Heart left ventricle (tissue), 13 donors: ENCODE measurements around the gene FXYD7.

Experiments
- CTCF ChIP-seq, 12 donors: fragments of 200-600 bp; sonication (generic) in 4 of 12; IDR thresholded peaks; one replicate each; pipeline versions ENCODE4 v1.5.0 to v1.8.0; 2018 to 2022; ENCODE audit warnings: antibody characterized with exemption in 12 of 12, mild to moderate bottlenecking in 5 of 12
- POLR2A ChIP-seq, 2 donors: fragments of 450-650 bp; IDR thresholded peaks; one replicate each; pipeline ENCODE4 v1.6.1; 2017; ENCODE audit warnings: antibody characterized with exemption in 2 of 2, mild to moderate bottlenecking in 2 of 2, moderate library complexity in 2 of 2
- donor health status: ischemic (EF 13 %, LVEDD 7.1; RV severe dilation, severe dysfunction).
- donor health status: DM: no; HTN: yes; CAD: no.
- donor health status: DM: no; HTN: no; CAD: no.
- donor health status: ischemic (EF 25% LVEDD 6.9; RV normal size, moderate dysfunction).
- donor health status: ischemic (EF 25% LVEDD 5.7; RV mildly dilated, moderate dysfunction).
- donor health status: ischemic (EF 35%, LVEDD 5.7; RV mildly dilated, moderate dysfunction).
- donor health status: nonischemic (EF 11% LVEDD 7.7; RV severe dilation, severe dysfunction).
- donor health status: DM: yes; HTN: yes; CAD: no.
- donor health status: PGD.
- donor health status: ischemic (EF 29% LVEDD 5.4; RV normal size, mild dysfunction).
- donor health status: nonischemic (EF 23%, LVEDD 6.1; RV moderate dilation, normal function).

- no peak for TF ChIP-seq CTCF (IDR thresholded peaks at IDR 0.05)
- no peak for TF ChIP-seq POLR2A (IDR thresholded peaks at IDR 0.05)
These were observed 37.4 kb upstream of the FXYD7 start for GRCh38 chr19:35105411-35106290.
